ENCODE measurements around the gene SLC6A15. TPM values are rescaled to one million over a fixed set of nuclear protein-coding genes. Genes with fewer than 3 reads are reported as not detected.

SLC6A15 gene
- total and polyA plus RNA-seq, 9 of the 15 experiments (the other 6 are each of a cell fraction or from before 2014, with no cell fraction given): not detected

- no peak for TF ChIP-seq ZNF655 (CRISPR knock-in tag; IDR thresholded peaks at IDR 0.05)
- no peak for TF ChIP-seq TCF15 (CRISPR knock-in tag; IDR thresholded peaks at IDR 0.05)
- no peak for TF ChIP-seq DPF2 (IDR thresholded peaks at IDR 0.05)
- no peak for TF ChIP-seq ZNF280A (IDR thresholded peaks at IDR 0.05; ENCODE audit: low read depth, partially characterized antibody)
- TF ChIP-seq SREBF2 (CRISPR knock-in tag; IDR thresholded peaks at IDR 0.05): no peak
- TF ChIP-seq HMG20A (CRISPR knock-in tag; conservative IDR thresholded peaks at IDR 0.05): no peak
- TF ChIP-seq MAFG (tag; conservative IDR thresholded peaks at IDR 0.05): peak; percentile 38; the same call in 1 of the 2 replicates
- no peak for TF ChIP-seq CEBPG (CRISPR knock-in tag; IDR thresholded peaks at IDR 0.05)
- TF ChIP-seq CEBPG (tag; conservative IDR thresholded peaks at IDR 0.05 in 1 of 2, IDR thresholded peaks at IDR 0.05 in 1 of 2): peak in 1 of 2 experiments; percentile 23; a peak in 2 of 4 replicates
- TF ChIP-seq RFX1 (IDR thresholded peaks at IDR 0.05): no peak
- TF ChIP-seq ETS2 (tag; IDR thresholded peaks at IDR 0.05; ENCODE audit: borderline replicate concordance, poor library complexity, severe bottlenecking): no peak
- TF ChIP-seq, protein P1, sequence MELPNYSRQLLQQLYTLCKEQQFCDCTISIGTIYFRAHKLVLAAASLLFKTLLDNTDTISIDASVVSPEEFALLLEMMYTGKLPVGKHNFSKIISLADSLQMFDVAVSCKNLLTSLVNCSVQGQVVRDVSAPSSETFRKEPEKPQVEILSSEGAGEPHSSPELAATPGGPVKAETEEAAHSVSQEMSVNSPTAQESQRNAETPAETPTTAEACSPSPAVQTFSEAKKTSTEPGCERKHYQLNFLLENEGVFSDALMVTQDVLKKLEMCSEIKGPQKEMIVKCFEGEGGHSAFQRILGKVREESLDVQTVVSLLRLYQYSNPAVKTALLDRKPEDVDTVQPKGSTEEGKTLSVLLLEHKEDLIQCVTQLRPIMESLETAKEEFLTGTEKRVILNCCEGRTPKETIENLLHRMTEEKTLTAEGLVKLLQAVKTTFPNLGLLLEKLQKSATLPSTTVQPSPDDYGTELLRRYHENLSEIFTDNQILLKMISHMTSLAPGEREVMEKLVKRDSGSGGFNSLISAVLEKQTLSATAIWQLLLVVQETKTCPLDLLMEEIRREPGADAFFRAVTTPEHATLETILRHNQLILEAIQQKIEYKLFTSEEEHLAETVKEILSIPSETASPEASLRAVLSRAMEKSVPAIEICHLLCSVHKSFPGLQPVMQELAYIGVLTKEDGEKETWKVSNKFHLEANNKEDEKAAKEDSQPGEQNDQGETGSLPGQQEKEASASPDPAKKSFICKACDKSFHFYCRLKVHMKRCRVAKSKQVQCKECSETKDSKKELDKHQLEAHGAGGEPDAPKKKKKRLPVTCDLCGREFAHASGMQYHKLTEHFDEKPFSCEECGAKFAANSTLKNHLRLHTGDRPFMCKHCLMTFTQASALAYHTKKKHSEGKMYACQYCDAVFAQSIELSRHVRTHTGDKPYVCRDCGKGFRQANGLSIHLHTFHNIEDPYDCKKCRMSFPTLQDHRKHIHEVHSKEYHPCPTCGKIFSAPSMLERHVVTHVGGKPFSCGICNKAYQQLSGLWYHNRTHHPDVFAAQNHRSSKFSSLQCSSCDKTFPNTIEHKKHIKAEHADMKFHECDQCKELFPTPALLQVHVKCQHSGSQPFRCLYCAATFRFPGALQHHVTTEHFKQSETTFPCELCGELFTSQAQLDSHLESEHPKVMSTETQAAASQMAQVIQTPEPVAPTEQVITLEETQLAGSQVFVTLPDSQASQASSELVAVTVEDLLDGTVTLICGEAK (IDR thresholded peaks at IDR 0.05): no peak
- TF ChIP-seq, protein P1 (CRISPR knock-in tag; IDR thresholded peaks at IDR 0.05): no peak
- TF ChIP-seq POLR2AphosphoS5 (IDR thresholded peaks at IDR 0.05; ENCODE audit: control insufficient read depth, insufficient read depth, low read depth, low read length): no peak
- no peak for TF ChIP-seq ZFP36 (IDR thresholded peaks at IDR 0.05; ENCODE audit: low read depth, low read length, partially characterized antibody)
These were observed 38.3 kb downstream of the SLC6A15 start (continued) for GRCh38 chr12:84874125-84874824.

Data from K562 (cell line).